GM18526 (cell line): Measurements from ENCODE around the gene LETM1.

Source experiments
- POLR2A ChIP-seq: IDR thresholded peaks from 3 replicates; pipeline ENCODE4 v1.6.1; 2011; ENCODE audit not compliant: insufficient read length; ENCODE audit errors: extremely low read depth

LETM1 gene

DNA sequence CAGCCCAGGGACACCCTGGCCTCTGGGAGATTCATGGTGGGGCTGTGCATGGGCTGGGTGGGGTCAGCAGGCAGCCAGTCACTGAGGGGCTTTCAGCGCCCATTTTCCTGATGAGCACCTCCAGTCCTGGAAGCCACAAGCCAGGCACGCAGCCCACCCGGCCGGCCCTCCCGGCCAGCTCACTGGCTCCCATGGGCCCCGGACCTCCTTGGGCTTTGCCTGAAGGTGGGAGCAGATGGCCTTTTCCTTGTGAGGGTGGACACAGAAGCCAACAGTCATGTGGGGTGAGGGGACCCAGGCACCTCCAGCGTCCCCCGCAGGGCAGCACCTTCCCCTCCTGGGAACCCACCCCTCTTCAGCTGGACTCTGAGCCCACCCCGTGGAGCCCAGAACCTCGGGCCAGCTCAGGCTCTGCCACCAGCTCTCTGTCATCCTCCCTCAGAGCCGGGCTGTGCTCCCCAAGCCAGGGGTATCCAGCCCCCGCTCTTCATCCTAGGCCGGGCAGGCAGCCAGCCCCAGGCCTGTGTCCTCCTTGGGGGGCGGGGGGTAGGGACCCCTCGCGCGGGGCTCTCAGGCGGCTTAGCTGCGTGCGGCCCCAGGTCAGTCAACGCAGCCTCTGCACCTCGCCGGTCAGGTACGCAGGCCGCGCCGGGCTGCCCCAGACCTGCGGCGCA is 63.7 kb downstream of the LETM1 start:
- TF ChIP-seq POLR2A = no peak

DNA sequence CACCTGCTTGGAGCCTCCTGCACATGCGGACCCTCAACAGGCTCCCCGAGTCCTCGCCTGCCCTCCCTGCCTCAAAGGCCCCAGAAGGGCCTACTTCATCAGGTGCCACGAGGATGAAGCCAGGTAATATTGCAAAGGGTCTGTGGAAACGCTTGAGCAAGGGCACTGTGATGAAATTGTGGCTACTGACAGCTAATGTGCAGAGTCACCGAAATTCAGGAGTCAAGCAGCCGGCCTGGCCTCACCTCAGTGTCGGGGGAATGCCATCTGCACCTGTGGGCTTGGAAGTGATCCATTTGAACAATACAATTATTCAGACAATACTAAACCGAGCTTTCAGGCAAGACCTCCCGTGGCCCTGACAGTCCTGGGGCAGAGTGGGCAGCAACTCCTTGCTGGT is 66.0 kb downstream of the LETM1 start:
- TF ChIP-seq POLR2A = no peak

DNA sequence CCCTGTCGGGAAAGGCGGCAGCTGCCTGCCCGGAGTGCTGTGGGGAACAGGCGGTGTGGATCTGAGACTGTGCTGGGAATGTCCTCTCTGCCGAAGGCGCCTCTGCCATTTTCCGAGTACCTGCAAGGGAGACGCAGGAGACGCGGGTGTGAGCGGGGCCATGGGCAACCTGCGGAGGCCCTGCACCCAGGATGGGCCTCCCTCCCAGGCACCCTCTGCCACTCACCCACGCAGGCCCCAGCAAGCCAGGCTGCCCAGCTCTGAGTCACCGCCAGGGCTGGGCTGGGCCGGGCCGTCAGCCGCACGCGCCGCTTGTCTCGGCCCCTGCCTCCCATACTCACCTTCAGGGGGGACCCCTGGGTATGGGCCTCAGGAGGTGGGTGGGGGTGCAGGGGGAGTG is 66.4 kb downstream of the LETM1 start:
- TF ChIP-seq POLR2A = no peak

GRCh38 chr4:1788254-1788973 is 67.5 kb downstream of the LETM1 start:
- TF ChIP-seq POLR2A = no peak

- no peak for TF ChIP-seq POLR2A
Measured at GRCh38 chr4:1787411-1788077, 68.4 kb downstream of the LETM1 start.

- no peak for TF ChIP-seq POLR2A
Measured at GRCh38 chr4:1786544-1787362, 69.2 kb downstream of the LETM1 start.

DNA sequence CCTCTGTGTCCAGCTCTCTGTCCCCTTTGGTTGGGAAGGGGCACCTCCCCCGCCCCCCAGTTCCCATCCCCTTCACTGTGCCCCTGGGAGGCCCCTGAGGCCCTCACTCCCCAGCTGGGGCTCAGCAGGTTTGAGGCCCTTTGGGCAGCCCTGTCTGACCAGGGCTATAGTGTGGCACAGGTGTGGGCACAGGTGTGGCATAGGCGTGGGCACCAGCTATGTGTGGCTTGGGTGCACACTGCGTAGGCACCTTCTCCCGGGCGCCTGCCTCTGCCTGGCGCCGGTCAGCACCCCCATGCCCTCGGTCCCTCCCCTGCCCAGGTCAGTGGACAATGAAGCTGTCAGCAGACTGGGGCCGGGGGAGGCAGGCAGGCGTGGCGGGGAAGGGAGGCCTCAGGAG is 70.4 kb downstream of the LETM1 start:
- TF ChIP-seq POLR2A = no peak

DNA sequence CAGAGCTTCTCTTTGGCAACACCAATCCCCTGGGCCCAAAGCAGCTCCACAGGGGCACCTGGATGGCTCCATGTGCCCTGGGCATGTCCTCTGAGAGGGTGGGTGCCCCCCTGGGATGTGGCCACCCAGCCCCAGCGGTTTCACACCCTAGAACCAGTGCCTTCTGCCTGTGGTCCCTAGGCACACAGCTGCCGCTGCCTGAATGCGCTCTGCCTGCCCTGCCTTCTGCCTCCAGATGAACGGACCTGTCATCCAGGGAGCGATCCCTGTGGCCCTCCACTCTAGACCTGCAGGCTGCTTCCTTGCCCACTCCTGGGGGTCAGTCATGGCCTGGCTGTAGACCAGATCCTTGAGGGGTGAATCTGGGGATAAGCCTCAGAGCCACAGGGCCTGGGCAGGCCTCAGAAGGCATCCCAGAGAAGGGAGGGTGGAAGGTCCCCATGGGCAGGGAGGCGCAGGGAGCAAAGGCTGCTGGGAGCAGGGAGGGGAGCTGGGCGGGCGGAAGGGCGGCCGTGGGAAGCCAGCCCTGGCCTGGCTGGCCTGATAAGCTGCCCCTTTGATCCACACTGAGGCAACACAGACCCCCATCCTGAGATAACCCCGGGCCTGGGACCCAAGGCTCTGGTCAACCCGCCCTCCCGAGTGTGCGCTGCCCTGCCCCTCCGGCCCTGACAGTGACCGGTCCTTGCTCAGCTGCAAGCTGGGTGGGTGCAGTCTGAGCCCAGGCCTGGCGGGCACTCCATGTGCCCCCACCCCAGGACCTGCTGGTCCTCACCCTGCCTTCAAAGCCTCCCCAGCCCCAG is 71.0 kb downstream of the LETM1 start:
- TF ChIP-seq POLR2A = no peak

DNA sequence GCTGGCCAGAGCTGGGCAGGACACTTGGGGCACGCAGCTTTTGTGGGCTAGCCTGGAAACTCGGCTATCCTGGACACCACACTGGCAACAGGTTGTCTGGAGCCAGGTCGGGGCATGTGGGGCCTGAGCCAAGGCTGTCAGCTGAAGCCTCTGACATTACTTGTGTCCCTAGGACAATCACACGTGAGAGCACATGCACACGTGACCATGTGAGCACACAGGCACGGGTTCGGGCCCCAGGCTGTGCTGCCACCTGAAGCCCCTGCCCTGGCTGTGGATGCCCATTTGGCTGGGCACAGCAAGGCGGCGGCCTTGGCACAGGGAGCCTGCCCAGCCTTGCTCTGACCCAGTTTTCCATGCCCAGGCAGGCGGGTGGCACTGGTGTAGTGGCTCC is 71.6 kb downstream of the LETM1 start:
- TF ChIP-seq POLR2A = no peak

GRCh38 chr4:1783970-1784369 is 72.0 kb downstream of the LETM1 start:
- TF ChIP-seq POLR2A = no peak

DNA sequence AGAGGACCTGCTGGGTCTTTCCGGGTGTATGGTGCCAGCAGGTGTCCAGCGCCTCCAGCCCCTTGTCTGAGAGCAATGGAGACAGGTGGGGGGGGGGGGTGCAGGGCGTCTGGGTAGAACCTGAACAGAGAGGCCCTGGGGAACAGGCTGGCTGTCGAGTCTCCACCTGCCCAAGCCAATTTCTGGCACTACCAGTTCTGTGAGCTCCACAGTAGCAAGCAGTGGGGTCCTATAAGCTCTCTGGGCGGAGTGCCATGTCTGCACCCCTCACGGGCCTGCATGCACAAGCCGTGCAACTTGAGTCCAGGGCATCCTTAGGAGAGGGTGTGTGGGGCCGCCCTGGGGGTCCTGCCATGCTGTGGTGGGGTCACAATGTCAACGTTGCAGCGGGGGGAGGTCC is 72.9 kb downstream of the LETM1 start:
- no peak for TF ChIP-seq POLR2A

GRCh38 chr4:1780435-1780834 is 75.5 kb downstream of the LETM1 start:
- TF ChIP-seq POLR2A = no peak

DNA sequence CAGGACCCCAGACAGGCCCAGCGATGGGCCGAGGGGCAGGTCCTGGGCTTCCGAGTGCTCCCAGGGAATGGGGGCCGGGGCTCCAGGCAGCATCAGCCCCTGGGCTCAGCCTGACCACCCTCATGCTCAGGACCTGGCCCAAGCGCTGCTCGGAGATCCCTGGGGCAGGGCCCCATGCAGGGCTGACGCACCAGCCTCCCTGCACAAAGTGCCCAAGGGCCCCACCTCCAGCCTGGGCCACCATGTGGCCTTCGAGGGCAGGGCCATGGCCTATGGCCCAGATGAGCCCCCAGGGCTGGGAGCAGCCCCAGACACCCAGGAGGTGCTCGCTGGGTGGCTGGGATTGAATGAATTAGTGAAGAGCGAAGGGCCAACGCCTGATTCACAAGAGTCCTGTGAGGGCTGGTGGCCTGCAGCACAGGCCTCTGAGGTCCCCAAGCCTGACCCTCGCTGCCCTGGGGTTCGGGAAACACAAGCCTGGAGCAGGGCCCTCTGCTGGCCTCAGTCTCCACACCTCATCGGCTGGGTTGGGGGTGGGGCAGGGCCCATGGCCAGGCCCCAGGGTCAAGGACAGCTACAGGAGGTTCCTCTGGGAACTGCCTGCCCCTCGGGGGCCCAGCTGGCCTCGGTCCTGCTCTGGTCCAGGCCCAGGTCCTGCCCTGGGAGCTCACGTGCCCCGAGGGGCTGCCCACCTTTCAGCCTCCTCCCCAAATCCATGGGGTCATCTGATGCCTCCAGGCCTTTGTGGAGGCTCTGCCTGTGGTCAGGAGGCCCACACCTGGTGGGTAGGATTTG is 76.2 kb downstream of the LETM1 start:
- no peak for TF ChIP-seq POLR2A
